A673 (cell line): Measurements from ENCODE around the gene CAVIN3. TPM values are rescaled to one million over a fixed set of nuclear protein-coding genes. Genes with fewer than 3 reads are reported as not detected.
A peak's percentile ranks its signal among the peaks of the same experiment; 100 is the strongest.

Source experiments
- BruUV-seq: library from RNA; stranded (reverse); fragments of 400-500 nt; replicated peaks from 2 replicates; lab custom pipeline; 2021; lab: Mats Ljungman, UMichigan
- CTCF ChIA-PET: fragments of 300-600 bp; sonication (Branson Sonifier 250); formaldehyde crosslinking; loops from one replicate; lab custom pipeline; 2022; ENCODE audit warnings: antibody characterized with exemption; lab: Charles Lee
- POLR2A ChIA-PET: fragments of 300-600 bp; sonication (Branson Sonifier 250); formaldehyde crosslinking; loops from one replicate; lab custom pipeline; 2022; ENCODE audit warnings: antibody characterized with exemption; ENCODE audit not compliant: low non-redundant PET; lab: Charles Lee
- DNase-seq: peaks from one replicate; pipeline ENCODE4 v3.0.0-alpha.2; 2015; ENCODE audit warnings: low spot score
- H3K27ac ChIP-seq: fragments of 200-600 bp; sonication (generic); 2 replicates; pipeline ENCODE4 v1.5.1; 2016; ENCODE audit warnings: mixed run types, low read depth, mild to moderate bottlenecking, mixed read lengths, antibody characterized with exemption, low read length; ENCODE audit not compliant: poor library complexity, severe bottlenecking
- H3K27me3 ChIP-seq: fragments of 200-600 bp; sonication (generic); replicated peaks from 2 replicates; pipeline ENCODE4 v1.6.1; 2017; ENCODE audit warnings: mixed run types, low read depth, mild to moderate bottlenecking, mixed read lengths, antibody characterized with exemption, low read length; ENCODE audit not compliant: insufficient read depth, poor library complexity
- H3K36me3 ChIP-seq: fragments of 200-600 bp; sonication (generic); 2 replicates; pipeline ENCODE4 v1.6.1; 2016; ENCODE audit warnings: mixed run types, mild to moderate bottlenecking, mixed read lengths, antibody characterized with exemption, low read length; ENCODE audit not compliant: insufficient read depth, poor library complexity, severe bottlenecking
- H3K4me1 ChIP-seq: fragments of 200-600 bp; sonication (generic); 2 replicates; pipeline ENCODE4 v1.6.1; 2017; ENCODE audit warnings: mixed run types, mild to moderate bottlenecking, mixed read lengths, antibody characterized with exemption, low read length; ENCODE audit not compliant: insufficient read depth, poor library complexity, severe bottlenecking
- H3K4me3 ChIP-seq: fragments of 200-600 bp; sonication (generic); 2 replicates; pipeline ENCODE4 v1.5.1; 2016; ENCODE audit warnings: low read depth, mixed run types, mild to moderate bottlenecking, mixed read lengths, low read length; ENCODE audit not compliant: poor library complexity, severe bottlenecking
- H3K9me3 ChIP-seq: fragments of 200-600 bp; sonication (generic); 2 replicates; pipeline ENCODE4 v1.6.1; 2016; ENCODE audit warnings: mixed run types, low read depth, mild to moderate bottlenecking, mixed read lengths, antibody characterized with exemption, low read length; ENCODE audit not compliant: poor library complexity, severe bottlenecking
- EZH2 ChIP-seq: fragments of 200-600 bp; sonication (generic); IDR thresholded peaks from 2 replicates; pipeline ENCODE4 v1.6.1; 2017; ENCODE audit warnings: borderline replicate concordance, low read depth, mild to moderate bottlenecking, mixed read lengths, antibody characterized with exemption, low read length; ENCODE audit not compliant: poor library complexity, severe bottlenecking
- intact Hi-C: fragments of 100-400 bp; cut with micrococcal nuclease; formaldehyde crosslinking; loops from one replicate; pipeline ENCODE4 v1.10.0; 2022; ENCODE audit not compliant: unreplicated experiment
- total RNA-seq: library from RNA; stranded (reverse); gene quantifications from 2 replicates; pipeline ENCODE4 v1.2.3, GENCODE V29; 2021
- TF ChIP-seq, protein P1 (sequence below): fragments of 300-800, 200-600 bp; sonication (generic); conservative IDR thresholded peaks from 2 replicates; pipeline ENCODE4 v1.5.1; 2017; ENCODE audit warnings: low read depth, mild to moderate bottlenecking, antibody characterized with exemption, low read length, moderate library complexity, mixed read lengths

Gene CAVIN3
- total RNA-seq, 1 experiment from 2014 or later: 1.3 TPM

DNA sequence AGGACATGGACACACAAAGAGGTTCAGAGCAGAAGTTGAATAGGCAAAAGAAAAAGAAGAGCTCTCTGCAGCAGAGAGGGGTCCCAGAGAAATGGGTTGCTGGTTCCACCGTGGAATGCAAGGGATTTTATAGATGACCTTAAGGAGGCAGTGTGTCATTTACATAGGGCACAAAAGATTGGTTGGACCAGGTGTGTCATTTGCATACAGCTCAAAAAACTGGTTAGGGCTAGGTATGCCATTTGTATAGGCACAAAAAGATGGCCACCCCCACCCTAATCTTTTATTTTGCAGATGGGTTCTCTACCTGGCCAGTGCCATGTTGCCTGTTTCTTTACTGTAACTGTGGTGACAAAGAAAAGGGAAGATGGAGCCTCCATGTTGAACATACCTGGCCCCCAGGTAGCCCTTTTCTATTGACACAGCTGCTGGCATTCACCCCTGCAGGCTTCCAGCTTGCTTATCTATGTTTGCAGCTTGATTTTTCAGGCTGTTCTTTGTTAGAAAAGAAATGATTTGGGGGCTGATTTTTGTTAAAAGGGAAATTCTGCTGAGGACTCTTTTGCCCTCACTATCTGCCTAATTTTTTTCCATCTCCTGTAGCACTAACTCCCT, 3.1 kb upstream of the CAVIN3 start:
- BruUV-seq: no TSS peak
- Histone ChIP-seq H3K36me3 (no peaks in the 10 kb centered on the region), H3K4me3 (no peak overlapping the region), H3K27me3 (no peaks in the 10 kb centered on the region), H3K27ac (no peak overlapping the region), H3K4me1 (peaks cover 22% of the 10 kb centered on the region), H3K9me3 (no peaks in the 10 kb centered on the region)
- POLR2A ChIA-PET: no interaction called here
- TF ChIP-seq, protein P1, sequence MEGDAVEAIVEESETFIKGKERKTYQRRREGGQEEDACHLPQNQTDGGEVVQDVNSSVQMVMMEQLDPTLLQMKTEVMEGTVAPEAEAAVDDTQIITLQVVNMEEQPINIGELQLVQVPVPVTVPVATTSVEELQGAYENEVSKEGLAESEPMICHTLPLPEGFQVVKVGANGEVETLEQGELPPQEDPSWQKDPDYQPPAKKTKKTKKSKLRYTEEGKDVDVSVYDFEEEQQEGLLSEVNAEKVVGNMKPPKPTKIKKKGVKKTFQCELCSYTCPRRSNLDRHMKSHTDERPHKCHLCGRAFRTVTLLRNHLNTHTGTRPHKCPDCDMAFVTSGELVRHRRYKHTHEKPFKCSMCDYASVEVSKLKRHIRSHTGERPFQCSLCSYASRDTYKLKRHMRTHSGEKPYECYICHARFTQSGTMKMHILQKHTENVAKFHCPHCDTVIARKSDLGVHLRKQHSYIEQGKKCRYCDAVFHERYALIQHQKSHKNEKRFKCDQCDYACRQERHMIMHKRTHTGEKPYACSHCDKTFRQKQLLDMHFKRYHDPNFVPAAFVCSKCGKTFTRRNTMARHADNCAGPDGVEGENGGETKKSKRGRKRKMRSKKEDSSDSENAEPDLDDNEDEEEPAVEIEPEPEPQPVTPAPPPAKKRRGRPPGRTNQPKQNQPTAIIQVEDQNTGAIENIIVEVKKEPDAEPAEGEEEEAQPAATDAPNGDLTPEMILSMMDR: no peak
- no peak for TF ChIP-seq EZH2
- DNase-seq: no peak
- CTCF ChIA-PET: no interaction called here
- intact Hi-C loops: no loop called here

DNA sequence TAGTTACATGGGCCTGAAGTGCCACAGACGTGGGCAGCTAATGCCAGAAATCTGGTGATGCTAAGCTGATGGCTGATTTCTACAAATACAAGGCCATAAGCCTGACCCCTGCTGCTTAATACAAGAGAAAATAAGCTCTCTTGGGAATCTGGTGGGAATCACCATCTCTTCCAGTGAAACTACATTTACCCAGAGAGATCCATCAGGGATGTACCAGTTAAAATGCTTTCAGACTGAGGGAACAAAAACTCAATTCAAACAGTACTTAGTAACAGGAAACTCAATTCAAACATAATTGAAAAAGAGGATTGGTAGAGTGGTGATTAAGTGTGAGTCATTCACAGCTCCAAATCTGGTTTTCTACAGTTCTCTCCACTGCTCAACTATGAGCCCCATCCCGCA, 1.7 kb upstream of the CAVIN3 start:
- Histone ChIP-seq H3K4me3 (no peak overlapping the region), H3K27ac (peak overlapping the region; percentile 83), H3K4me1 (peaks cover 22% of the 10 kb centered on the region), H3K9me3 (no peaks in the 10 kb centered on the region), H3K27me3 (no peaks in the 10 kb centered on the region), H3K36me3 (no peaks in the 10 kb centered on the region)
- no TSS peak for BruUV-seq
- DNase-seq: peak; percentile 93
- POLR2A ChIA-PET: interaction anchor here (0.6 to 0.7 kb wide), 2 partner anchors 56 to 57 kb away, joined by 3 to 5 read pairs; no protein-coding TSS in a partner anchor
- no peak for TF ChIP-seq EZH2
- TF ChIP-seq, protein P1: no peak
- CTCF ChIA-PET: interaction anchor here (1.1 kb wide), 1 partner anchor 41 kb away, joined by 8 read pairs; no protein-coding TSS in a partner anchor
- intact Hi-C loops: no loop called here

DNA sequence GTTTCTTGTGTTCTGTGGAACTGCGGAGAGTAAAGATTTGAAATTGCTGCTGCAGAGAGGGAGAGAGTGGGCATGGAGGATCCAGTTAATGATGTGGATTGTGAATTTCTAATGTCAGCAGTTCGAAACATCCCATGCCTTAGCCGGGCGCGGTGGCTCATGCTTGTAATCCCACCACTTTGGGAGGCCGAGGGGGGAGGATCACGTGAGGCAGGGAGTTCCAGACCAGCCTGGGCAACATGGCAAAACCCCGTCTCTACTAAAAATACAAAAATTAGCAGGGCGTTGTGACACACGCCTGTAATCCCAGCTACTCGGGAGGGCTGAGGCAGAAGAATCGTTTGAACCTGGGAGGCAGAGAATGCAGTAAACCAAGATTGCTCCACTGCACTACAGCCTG, 1.1 kb upstream of the CAVIN3 start:
- intact Hi-C loops: no loop called here
- DNase-seq: peak; percentile 15
- Histone ChIP-seq H3K27me3 (no peaks in the 10 kb centered on the region), H3K9me3 (no peaks in the 10 kb centered on the region), H3K4me1 (peaks cover 22% of the 10 kb centered on the region), H3K36me3 (no peaks in the 10 kb centered on the region), H3K4me3 (no peak overlapping the region), H3K27ac (peak overlapping the region; percentile 83)
- BruUV-seq: TSS peak; percentile 69
- CTCF ChIA-PET: interaction anchor here (0.6 kb wide), 1 partner anchor 957 kb away, joined by 3 read pairs; no protein-coding TSS in a partner anchor
- no peak for TF ChIP-seq EZH2
- TF ChIP-seq, protein P1: no peak
- POLR2A ChIA-PET: no interaction called here
